SK-N-SH treated with all-trans-retinoic acid at 6 μM for 48 hours (cell line): ENCODE results near the gene CARD9.

Experiments used
- ARNTL ChIP-seq: fragments of 450-650 bp; formaldehyde crosslinking; IDR thresholded peaks from 2 replicates; pipeline ENCODE4 v1.5.0; 2020; ENCODE audit warnings: low read depth, mild to moderate bottlenecking, moderate library complexity, borderline replicate concordance
- CSDC2 ChIP-seq: fragments of 250-450 bp; sonication (Bioruptor Pico); IDR thresholded peaks from 2 replicates; pipeline ENCODE4 v1.5.0; 2020; ENCODE audit warnings: mild to moderate bottlenecking, moderate library complexity
- ISL1 ChIP-seq: fragments of 250-450 bp; sonication (Bioruptor Pico); IDR thresholded peaks from 2 replicates; pipeline ENCODE4 v2.1.2; 2022; ENCODE audit warnings: mild to moderate bottlenecking, moderate library complexity
- ZFP3 ChIP-seq: fragments of 250-450 bp; sonication (Bioruptor Pico); IDR thresholded peaks from 2 replicates; pipeline ENCODE4 v1.5.0; 2020; ENCODE audit warnings: mild to moderate bottlenecking, moderate library complexity
- ZNF565 ChIP-seq: fragments of 450-650 bp; formaldehyde crosslinking; conservative IDR thresholded peaks from 2 replicates; pipeline ENCODE4 v1.5.0; 2020; ENCODE audit warnings: low read depth, mild to moderate bottlenecking, moderate library complexity
- ZNF8 ChIP-seq: fragments of 450-650 bp; formaldehyde crosslinking; IDR thresholded peaks from 2 replicates; pipeline ENCODE4 v1.5.0; 2020; ENCODE audit warnings: mild to moderate bottlenecking, moderate library complexity
- TF ChIP-seq, protein P1 (sequence below): fragments of 250-450 bp; sonication (Bioruptor Pico); IDR thresholded peaks from 2 replicates; pipeline ENCODE4 v1.5.0; 2020; ENCODE audit warnings: mild to moderate bottlenecking, moderate library complexity
- TF ChIP-seq, protein P2 (sequence below): fragments of 250-450 bp; sonication (Bioruptor Pico); IDR thresholded peaks from 2 replicates; pipeline ENCODE4 v1.5.1; 2021; ENCODE audit warnings: mild to moderate bottlenecking, moderate library complexity

DNA sequence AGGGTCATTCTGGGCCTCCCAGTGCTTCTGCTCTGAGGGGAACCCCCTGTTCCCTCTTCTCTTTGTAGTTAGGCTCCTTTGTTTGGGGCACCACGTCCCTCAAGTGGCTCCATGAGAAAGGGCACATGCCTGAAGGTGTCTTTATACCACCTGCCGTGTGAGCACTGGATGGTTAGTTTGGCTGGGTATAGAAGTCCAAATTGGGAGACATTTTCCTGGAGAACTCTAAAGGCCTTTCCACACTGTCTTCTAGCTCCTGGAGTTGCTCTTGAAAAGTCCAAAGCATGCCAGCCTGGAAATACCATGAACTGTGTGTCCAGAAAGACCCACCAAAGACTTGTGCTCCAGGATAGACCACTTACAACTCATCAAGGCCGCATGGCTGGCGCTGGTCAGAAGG is 58.5 kb downstream of the CARD9 start:
- TF ChIP-seq ZNF565, result no peak
- TF ChIP-seq, protein P1, sequence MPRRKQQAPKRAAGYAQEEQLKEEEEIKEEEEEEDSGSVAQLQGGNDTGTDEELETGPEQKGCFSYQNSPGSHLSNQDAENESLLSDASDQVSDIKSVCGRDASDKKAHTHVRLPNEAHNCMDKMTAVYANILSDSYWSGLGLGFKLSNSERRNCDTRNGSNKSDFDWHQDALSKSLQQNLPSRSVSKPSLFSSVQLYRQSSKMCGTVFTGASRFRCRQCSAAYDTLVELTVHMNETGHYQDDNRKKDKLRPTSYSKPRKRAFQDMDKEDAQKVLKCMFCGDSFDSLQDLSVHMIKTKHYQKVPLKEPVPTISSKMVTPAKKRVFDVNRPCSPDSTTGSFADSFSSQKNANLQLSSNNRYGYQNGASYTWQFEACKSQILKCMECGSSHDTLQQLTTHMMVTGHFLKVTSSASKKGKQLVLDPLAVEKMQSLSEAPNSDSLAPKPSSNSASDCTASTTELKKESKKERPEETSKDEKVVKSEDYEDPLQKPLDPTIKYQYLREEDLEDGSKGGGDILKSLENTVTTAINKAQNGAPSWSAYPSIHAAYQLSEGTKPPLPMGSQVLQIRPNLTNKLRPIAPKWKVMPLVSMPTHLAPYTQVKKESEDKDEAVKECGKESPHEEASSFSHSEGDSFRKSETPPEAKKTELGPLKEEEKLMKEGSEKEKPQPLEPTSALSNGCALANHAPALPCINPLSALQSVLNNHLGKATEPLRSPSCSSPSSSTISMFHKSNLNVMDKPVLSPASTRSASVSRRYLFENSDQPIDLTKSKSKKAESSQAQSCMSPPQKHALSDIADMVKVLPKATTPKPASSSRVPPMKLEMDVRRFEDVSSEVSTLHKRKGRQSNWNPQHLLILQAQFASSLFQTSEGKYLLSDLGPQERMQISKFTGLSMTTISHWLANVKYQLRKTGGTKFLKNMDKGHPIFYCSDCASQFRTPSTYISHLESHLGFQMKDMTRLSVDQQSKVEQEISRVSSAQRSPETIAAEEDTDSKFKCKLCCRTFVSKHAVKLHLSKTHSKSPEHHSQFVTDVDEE (CRISPR knock-in tag), result no peak
- TF ChIP-seq ZFP3 (CRISPR knock-in tag), result no peak
- no peak for TF ChIP-seq CSDC2
- no peak for TF ChIP-seq ZNF8
- no peak for TF ChIP-seq ARNTL (CRISPR knock-in tag)
- no peak for TF ChIP-seq ISL1 (CRISPR knock-in tag)
- TF ChIP-seq, protein P2, sequence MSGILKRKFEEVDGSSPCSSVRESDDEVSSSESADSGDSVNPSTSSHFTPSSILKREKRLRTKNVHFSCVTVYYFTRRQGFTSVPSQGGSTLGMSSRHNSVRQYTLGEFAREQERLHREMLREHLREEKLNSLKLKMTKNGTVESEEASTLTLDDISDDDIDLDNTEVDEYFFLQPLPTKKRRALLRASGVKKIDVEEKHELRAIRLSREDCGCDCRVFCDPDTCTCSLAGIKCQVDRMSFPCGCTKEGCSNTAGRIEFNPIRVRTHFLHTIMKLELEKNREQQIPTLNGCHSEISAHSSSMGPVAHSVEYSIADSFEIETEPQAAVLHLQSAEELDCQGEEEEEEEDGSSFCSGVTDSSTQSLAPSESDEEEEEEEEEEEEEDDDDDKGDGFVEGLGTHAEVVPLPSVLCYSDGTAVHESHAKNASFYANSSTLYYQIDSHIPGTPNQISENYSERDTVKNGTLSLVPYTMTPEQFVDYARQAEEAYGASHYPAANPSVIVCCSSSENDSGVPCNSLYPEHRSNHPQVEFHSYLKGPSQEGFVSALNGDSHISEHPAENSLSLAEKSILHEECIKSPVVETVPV (CRISPR knock-in tag), result no peak
